Esophagus squamous epithelium (tissue), 5 donors: ENCODE measurements around the gene PLIN1. TPM values are rescaled to one million over a fixed set of nuclear protein-coding genes. Genes with fewer than 3 reads are reported as not detected.

Source experiments
- DNase-seq: peaks from one replicate; lab custom pipeline; 2025; lab: John Stamatoyannopoulos, UW
- H3K27ac ChIP-seq, 4 donors: fragments of 200-600 bp; sonication (generic); one replicate each; pipeline ENCODE4 v1.5.1; 2016 to 2019; ENCODE audit warnings: mild to moderate bottlenecking in 1 of 4
- H3K27me3 ChIP-seq, 4 donors: fragments of 200-600 bp; sonication (generic); 1 replicate in 3 of 4; 2 replicates in 1 of 4; pipeline versions ENCODE4 v1.5.1 to v1.6.0; 2017 to 2021; ENCODE audit warnings: antibody characterized with exemption in 1 of 4
- H3K36me3 ChIP-seq, 3 donors: fragments of 200-600 bp; sonication (generic); one replicate each; pipeline ENCODE4 v1.5.1; 2016 to 2019
- H3K4me1 ChIP-seq, 3 donors: fragments of 200-600 bp; sonication (generic); one replicate each; pipeline ENCODE4 v1.5.1; 2017 to 2019
- H3K4me3 ChIP-seq, 4 donors: fragments of 200-600 bp; sonication (generic); 1 replicate in 3 of 4; 2 replicates in 1 of 4; pipeline ENCODE4 v1.5.1; 2016 to 2019; ENCODE audit warnings: mild to moderate bottlenecking in 2 of 4, moderate library complexity in 1 of 4
- H3K9me3 ChIP-seq, 3 donors: fragments of 200-600 bp; sonication (generic); one replicate each; pipeline ENCODE4 v1.5.1; 2016 to 2019
- POLR2A ChIP-seq, 4 donors: fragments of 450-650 bp; IDR thresholded peaks; one replicate each; pipeline ENCODE4 v1.6.1; 2017; ENCODE audit warnings: antibody characterized with exemption in 4 of 4, mild to moderate bottlenecking in 4 of 4, moderate library complexity in 3 of 4
- WGBS, 2 donors: methylation state at CpG; one replicate each; pipeline ENCODE4 v1.1.5; 2018; 5-methylcytosine and 5-hydroxymethylcytosine counted together
- intact Hi-C: fragments of 100-400 bp; cut with DNase I; formaldehyde crosslinking; loops from one replicate; pipeline ENCODE4 v1.15.0; 2022
- total RNA-seq, 4 donors: library from RNA; depleted of rRNA; stranded (reverse); fragments of >200 nt; gene quantifications; one replicate each; pipeline ENCODE4 v1.1.0, GENCODE V29; 2016
- TF ChIP-seq, protein P1 (sequence below), 6 experiments: fragments of 450-650 bp in 4 of 6; fragments of 200-600 bp in 2 of 6; sonication (generic) in 2 of 6; IDR thresholded peaks; one replicate each; pipeline ENCODE4 v1.5.1; 2016 to 2019; ENCODE audit warnings: antibody characterized with exemption in 6 of 6, mild to moderate bottlenecking in 4 of 6, moderate library complexity in 4 of 6
- donor health status: DM: yes; HTN: yes; CAD: no.

The PLIN1 gene
- total RNA-seq, 4 donors from 2014 or later = 0.26 to 3.6 (median 0.91) TPM

- Histone ChIP-seq H3K9me3 (no peaks in the 10 kb centered on the region), H3K4me3 (no peak overlapping the region), H3K36me3 (no peaks in the 10 kb centered on the region), H3K27me3 (no peaks in the 10 kb centered on the region), H3K4me1 (no peaks in the 10 kb centered on the region), H3K27ac (no peak overlapping the region)
- TF ChIP-seq, protein P1, sequence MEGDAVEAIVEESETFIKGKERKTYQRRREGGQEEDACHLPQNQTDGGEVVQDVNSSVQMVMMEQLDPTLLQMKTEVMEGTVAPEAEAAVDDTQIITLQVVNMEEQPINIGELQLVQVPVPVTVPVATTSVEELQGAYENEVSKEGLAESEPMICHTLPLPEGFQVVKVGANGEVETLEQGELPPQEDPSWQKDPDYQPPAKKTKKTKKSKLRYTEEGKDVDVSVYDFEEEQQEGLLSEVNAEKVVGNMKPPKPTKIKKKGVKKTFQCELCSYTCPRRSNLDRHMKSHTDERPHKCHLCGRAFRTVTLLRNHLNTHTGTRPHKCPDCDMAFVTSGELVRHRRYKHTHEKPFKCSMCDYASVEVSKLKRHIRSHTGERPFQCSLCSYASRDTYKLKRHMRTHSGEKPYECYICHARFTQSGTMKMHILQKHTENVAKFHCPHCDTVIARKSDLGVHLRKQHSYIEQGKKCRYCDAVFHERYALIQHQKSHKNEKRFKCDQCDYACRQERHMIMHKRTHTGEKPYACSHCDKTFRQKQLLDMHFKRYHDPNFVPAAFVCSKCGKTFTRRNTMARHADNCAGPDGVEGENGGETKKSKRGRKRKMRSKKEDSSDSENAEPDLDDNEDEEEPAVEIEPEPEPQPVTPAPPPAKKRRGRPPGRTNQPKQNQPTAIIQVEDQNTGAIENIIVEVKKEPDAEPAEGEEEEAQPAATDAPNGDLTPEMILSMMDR (IDR thresholded peaks at IDR 0.05) = no peak
- TF ChIP-seq POLR2A (IDR thresholded peaks at IDR 0.05) = no peak
- DNase-seq = no peak
- WGBS, 2 donors = 70 to 100% methylated on average over 1 to 2 of the region's 2 CpGs
- intact Hi-C loops = no loop called here
Measured at GRCh38 chr15:89714775-89715174, 35.6 kb upstream of the PLIN1 start.

- intact Hi-C loops = no loop called here
- H3K27me3 ChIP-seq = no peaks in the 10 kb centered on the region
- H3K4me1 ChIP-seq = no peaks in the 10 kb centered on the region
- H3K27ac ChIP-seq = no peak overlapping the region
- no peaks in the 10 kb centered on the region for H3K36me3 ChIP-seq
- no peaks in the 10 kb centered on the region for H3K9me3 ChIP-seq
- no peak overlapping the region for H3K4me3 ChIP-seq
- no peak for DNase-seq
- TF ChIP-seq POLR2A (IDR thresholded peaks at IDR 0.05) = no peak
- TF ChIP-seq, protein P1 (IDR thresholded peaks at IDR 0.05) = no peak
- 29 to 64% methylated on average over 1 of the region's 1 CpG for WGBS, 2 donors
Measured at GRCh38 chr15:89707577-89707976, 28.4 kb upstream of the PLIN1 start.

- DNase-seq = no peak
- Histone ChIP-seq H3K36me3 (no peaks in the 10 kb centered on the region), H3K27ac (no peak overlapping the region), H3K9me3 (no peaks in the 10 kb centered on the region), H3K4me3 (no peak overlapping the region), H3K27me3 (peaks cover 0 to 8% (median 0%) of the 10 kb centered on the region in 4 donors), H3K4me1 (no peaks in the 10 kb centered on the region)
- intact Hi-C loops = no loop called here
- TF ChIP-seq, protein P1 (IDR thresholded peaks at IDR 0.05) = no peak
- no peak for TF ChIP-seq POLR2A (IDR thresholded peaks at IDR 0.05)
Measured at GRCh38 chr15:89704411-89704810, 25.2 kb upstream of the PLIN1 start.

DNA sequence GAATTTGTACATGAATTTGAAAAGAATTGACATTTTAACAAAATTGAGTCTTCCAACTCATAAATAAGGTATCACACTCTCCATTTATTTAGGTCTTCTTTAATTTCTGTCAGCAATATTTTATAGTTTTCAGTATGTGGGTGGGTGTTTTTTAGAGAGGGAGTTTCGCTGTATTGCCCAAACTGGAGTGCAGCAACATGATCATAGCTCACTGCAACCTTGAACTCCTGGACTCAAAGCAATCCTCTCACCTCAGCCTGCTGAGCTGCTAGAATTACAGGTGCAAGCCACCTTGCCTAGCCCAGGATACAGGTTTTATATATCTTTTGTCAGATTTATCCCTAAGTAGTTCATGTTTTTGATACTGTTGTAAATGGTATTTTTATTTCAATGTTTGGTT is 16.0 kb upstream of the PLIN1 start:
- peaks cover 0 to 2% (median 0%) of the 10 kb centered on the region in 4 donors for H3K27me3 ChIP-seq
- intact Hi-C loops = no loop called here
- H3K4me3 ChIP-seq = no peak overlapping the region
- WGBS, 2 donors = 75 to 92% methylated on average over 1 of the region's 1 CpG
- no peak for DNase-seq
- H3K9me3 ChIP-seq = no peaks in the 10 kb centered on the region
- peaks cover 0 to 7% (median 4%) of the 10 kb centered on the region in 3 donors for H3K4me1 ChIP-seq
- no peaks in the 10 kb centered on the region for H3K36me3 ChIP-seq
- TF ChIP-seq POLR2A (IDR thresholded peaks at IDR 0.05) = no peak
- TF ChIP-seq, protein P1 (IDR thresholded peaks at IDR 0.05) = no peak
- no peak overlapping the region for H3K27ac ChIP-seq

DNA sequence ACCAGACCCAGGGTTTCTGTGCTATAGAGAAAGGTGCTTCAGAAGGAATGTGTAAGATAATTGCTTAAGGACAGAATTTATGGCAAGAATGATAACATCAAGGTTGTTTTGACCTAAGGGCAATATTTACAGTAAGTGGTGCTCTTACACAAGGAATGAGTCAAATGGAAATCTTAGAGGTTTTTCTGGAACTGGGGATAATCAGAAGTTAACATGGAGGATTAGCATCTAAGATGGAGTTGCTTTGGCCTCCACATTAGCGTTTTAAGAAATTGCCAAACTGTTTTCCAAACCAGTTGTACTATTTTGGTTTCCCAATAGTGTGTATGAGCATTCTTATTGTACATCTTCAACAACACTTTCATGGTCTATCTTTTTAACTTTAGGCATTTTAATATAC is 14.5 kb upstream of the PLIN1 start:
- 63 to 93% methylated on average over 1 of the region's 1 CpG for WGBS, 2 donors
- TF ChIP-seq POLR2A (IDR thresholded peaks at IDR 0.05) = no peak
- TF ChIP-seq, protein P1 (IDR thresholded peaks at IDR 0.05) = no peak
- Histone ChIP-seq H3K9me3 (no peaks in the 10 kb centered on the region), H3K36me3 (no peaks in the 10 kb centered on the region), H3K4me1 (peaks cover 5 to 22% (median 17%) of the 10 kb centered on the region in 3 donors), H3K4me3 (no peak overlapping the region), H3K27me3 (no peaks in the 10 kb centered on the region), H3K27ac (no peak overlapping the region)
- intact Hi-C loops = no loop called here
- no peak for DNase-seq
